PC-3 (cell line): ENCODE results near the gene TEFM. TPM values are rescaled to one million over a fixed set of nuclear protein-coding genes. Genes with fewer than 3 reads are reported as not detected.

ENCODE experiments used
- ATAC-seq: fragments of 200-7000 bp; cut with Tn5 transposase; 2 replicates; pipeline ENCODE4 v1.9.1; 2020; ENCODE audit warnings: mild to moderate bottlenecking, moderate library complexity
- BruUV-seq: library from RNA; stranded (reverse); fragments of 400-500 nt; replicated peaks from 2 replicates; lab custom pipeline; 2021; lab: Mats Ljungman, UMichigan
- CTCF ChIA-PET: fragments of 300-600 bp; sonication (Branson Sonifier 250); formaldehyde crosslinking; loops from one replicate; lab custom pipeline; 2022; ENCODE audit warnings: antibody characterized with exemption; lab: Charles Lee
- POLR2A ChIA-PET: fragments of 300-600 bp; sonication (Branson Sonifier 250); formaldehyde crosslinking; loops from one replicate; lab custom pipeline; 2022; ENCODE audit warnings: antibody characterized with exemption; ENCODE audit not compliant: unreplicated experiment; lab: Charles Lee
- DNase-seq: peaks from one replicate; pipeline ENCODE4 v3.0.0-alpha.2; 2015
- H2AFZ ChIP-seq: fragments of 300-600 bp; sonication (generic); 2 replicates; pipeline ENCODE4 v1.6.0; 2016; ENCODE audit warnings: antibody characterized with exemption, low read length
- H3F3A ChIP-seq: fragments of 300-600 bp; sonication (generic); one replicate; pipeline ENCODE4 v1.6.0; 2017; ENCODE audit warnings: antibody characterized with exemption, low read length, control low read depth, mild to moderate bottlenecking; ENCODE audit not compliant: unreplicated experiment
- H3K27ac ChIP-seq: fragments of 300-600 bp; sonication (generic); 2 replicates; pipeline ENCODE4 v1.5.1; 2016; ENCODE audit warnings: mild to moderate bottlenecking, low read length
- H3K27me3 ChIP-seq: fragments of 300-600 bp; sonication (generic); 2 replicates; pipeline ENCODE4 v1.6.1; 2016; ENCODE audit warnings: low read length, mixed read lengths
- H3K36me3 ChIP-seq: fragments of 300-600 bp; sonication (generic); 2 replicates; pipeline ENCODE4 v1.6.1; 2016; ENCODE audit warnings: low read depth, mixed run types, low read length, mixed read lengths
- H3K4me1 ChIP-seq: fragments of 300-600 bp; sonication (generic); 2 replicates; pipeline ENCODE4 v1.5.1; 2016; ENCODE audit warnings: low read length; ENCODE audit not compliant: insufficient read depth
- H3K4me2 ChIP-seq: fragments of 300-600 bp; sonication (generic); 2 replicates; pipeline ENCODE4 v1.6.0; 2016; ENCODE audit warnings: low read length
- H3K4me3 ChIP-seq: fragments of 300-600 bp; sonication (generic); 2 replicates; pipeline ENCODE4 v1.5.1; 2016; ENCODE audit warnings: mild to moderate bottlenecking, low read length, mixed read lengths
- H3K79me2 ChIP-seq: fragments of 300-600 bp; sonication (generic); 2 replicates; pipeline ENCODE4 v1.6.1; 2017; ENCODE audit warnings: low read length, mixed read lengths
- H3K9ac ChIP-seq: fragments of 300-600 bp; sonication (generic); 2 replicates; pipeline ENCODE4 v1.6.0; 2016; ENCODE audit warnings: mild to moderate bottlenecking, low read length
- H3K9me2 ChIP-seq: fragments of 300-600 bp; sonication (generic); replicated peaks from 2 replicates; pipeline ENCODE4 v1.6.1; 2016; ENCODE audit warnings: mixed run types, low read length, mixed read lengths
- H3K9me3 ChIP-seq: fragments of 300-600 bp; sonication (generic); 2 replicates; pipeline ENCODE4 v1.6.1; 2016; ENCODE audit warnings: low read length, mixed read lengths
- H4K20me1 ChIP-seq: fragments of 300-600 bp; sonication (generic); 2 replicates; pipeline ENCODE4 v1.6.1; 2016; ENCODE audit warnings: low read length, mixed read lengths
- EZH2 ChIP-seq: fragments of 300-600 bp; sonication (generic); IDR thresholded peaks from one replicate; pipeline ENCODE4 v1.6.1; 2017; ENCODE audit warnings: antibody characterized with exemption, mild to moderate bottlenecking, low read length; ENCODE audit not compliant: unreplicated experiment
- EZH2phosphoT487 ChIP-seq: fragments of 300-600 bp; sonication (generic); IDR thresholded peaks from 2 replicates; pipeline ENCODE4 v1.6.1; 2018; ENCODE audit warnings: mild to moderate bottlenecking, antibody characterized with exemption, low read length, borderline replicate concordance
- intact Hi-C: fragments of 100-400 bp; cut with micrococcal nuclease; formaldehyde crosslinking; loops from 2 replicates; pipeline ENCODE4 v1.9.0; 2023
- total RNA-seq: library from RNA; depleted of rRNA; stranded (reverse); fragments of >200 nt; gene quantifications from 2 replicates; pipeline ENCODE4 v1.2.3, GENCODE V29; 2014
- TF ChIP-seq, protein P1 (sequence below): fragments of 300-600 bp; sonication (generic); conservative IDR thresholded peaks from 2 replicates; pipeline ENCODE4 v1.5.1; 2017; ENCODE audit warnings: antibody characterized with exemption, low read depth, mild to moderate bottlenecking, low read length

The TEFM gene
- total RNA-seq, 1 experiment from 2014 or later = 11.3 TPM

DNA sequence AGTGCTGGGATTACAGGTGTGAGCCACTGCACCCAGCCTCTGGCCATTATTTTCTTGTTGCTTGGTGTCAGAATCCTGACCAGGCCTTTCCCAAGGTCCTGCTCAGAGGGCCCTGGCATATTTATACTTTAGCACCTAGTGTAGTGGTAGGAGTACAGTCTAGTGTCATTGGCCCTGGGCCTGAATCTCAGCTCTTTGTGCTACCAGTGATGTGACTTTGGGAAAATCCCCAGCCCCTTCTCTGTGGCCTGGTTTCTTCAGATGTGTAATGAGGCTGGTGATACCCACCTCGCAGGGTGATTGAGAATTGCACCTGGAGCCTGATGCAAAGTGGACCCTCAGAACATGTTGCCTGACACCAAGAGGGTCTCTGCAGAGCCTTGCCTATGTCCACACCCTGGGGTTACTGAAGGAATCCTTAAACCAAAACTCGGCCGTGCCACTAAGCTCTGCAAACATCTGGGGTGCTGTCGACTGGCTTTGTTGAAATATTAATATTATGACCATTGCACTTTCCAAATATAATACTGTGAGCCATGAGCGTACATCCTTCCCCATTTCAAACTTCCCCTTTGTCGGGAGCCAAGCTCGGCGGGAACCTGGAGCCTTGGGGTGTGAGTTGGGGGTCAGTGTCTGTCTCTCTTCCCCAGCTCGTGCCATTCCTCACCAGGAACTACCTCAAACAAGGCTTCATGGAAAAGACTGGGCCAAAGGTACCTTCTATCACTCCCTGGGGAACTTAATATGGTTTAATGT is 46.8 kb upstream of the TEFM start:
- ChIA-PET POLR2A (no interaction called here), CTCF (no interaction called here)
- Histone ChIP-seq H3K27me3 (no peaks in the 10 kb centered on the region), H3K4me1 (no peaks in the 10 kb centered on the region), H3K4me2 (no peak overlapping the region), H3K79me2 (no peaks in the 10 kb centered on the region), H2AFZ (no peak overlapping the region), H3K9ac (no peak overlapping the region), H4K20me1 (no peaks in the 10 kb centered on the region), H3K27ac (no peak overlapping the region), H3K9me2 (no peaks in the 10 kb centered on the region), H3F3A (no peaks in the 10 kb centered on the region), H3K36me3 (no peaks in the 10 kb centered on the region), H3K9me3 (no peaks in the 10 kb centered on the region), H3K4me3 (no peak overlapping the region)
- intact Hi-C loops = no loop called here
- TF ChIP-seq EZH2phosphoT487 (no peak), EZH2 (no peak)
- TF ChIP-seq, protein P1, sequence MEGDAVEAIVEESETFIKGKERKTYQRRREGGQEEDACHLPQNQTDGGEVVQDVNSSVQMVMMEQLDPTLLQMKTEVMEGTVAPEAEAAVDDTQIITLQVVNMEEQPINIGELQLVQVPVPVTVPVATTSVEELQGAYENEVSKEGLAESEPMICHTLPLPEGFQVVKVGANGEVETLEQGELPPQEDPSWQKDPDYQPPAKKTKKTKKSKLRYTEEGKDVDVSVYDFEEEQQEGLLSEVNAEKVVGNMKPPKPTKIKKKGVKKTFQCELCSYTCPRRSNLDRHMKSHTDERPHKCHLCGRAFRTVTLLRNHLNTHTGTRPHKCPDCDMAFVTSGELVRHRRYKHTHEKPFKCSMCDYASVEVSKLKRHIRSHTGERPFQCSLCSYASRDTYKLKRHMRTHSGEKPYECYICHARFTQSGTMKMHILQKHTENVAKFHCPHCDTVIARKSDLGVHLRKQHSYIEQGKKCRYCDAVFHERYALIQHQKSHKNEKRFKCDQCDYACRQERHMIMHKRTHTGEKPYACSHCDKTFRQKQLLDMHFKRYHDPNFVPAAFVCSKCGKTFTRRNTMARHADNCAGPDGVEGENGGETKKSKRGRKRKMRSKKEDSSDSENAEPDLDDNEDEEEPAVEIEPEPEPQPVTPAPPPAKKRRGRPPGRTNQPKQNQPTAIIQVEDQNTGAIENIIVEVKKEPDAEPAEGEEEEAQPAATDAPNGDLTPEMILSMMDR = no peak
- DNase-seq = no peak
- ATAC-seq = no peak
- BruUV-seq = no TSS peak

DNA sequence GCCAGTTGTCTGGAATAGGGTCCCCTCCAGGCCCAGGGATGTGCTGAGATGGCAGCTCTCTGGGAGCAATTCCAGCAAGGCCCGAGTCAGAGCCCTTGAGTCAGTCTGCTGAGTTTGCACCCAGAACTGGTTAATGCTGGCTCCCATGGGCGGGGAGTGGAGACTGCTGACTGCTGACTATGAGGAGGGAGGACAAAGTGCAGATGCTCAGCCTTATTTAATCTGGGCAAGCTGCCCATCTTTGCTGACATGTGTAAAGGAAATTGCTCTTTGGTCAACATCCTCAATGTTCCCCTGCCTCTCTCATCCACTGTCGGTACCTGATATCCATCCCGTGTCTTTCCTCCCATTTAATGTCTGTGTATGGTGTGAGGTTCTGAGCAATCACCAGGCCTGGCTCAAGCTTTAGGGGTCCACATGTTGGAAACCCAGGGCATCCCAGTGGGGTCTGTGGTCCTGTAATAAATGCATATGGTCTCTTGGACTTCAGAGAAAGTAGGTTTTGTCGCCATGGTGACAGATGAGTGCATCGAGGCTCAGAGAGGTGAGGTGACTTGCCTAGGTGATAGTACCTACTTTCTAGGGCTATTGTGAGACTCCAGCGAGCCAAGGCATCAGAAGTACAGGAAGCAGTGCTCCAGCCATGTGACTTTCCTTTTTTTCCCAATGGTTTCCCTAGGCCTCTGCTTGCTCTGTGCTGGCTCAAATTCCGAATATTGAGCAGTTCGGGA is 44.8 kb upstream of the TEFM start:
- Histone ChIP-seq H3K9me2 (no peaks in the 10 kb centered on the region), H3K9ac (no peak overlapping the region), H3K4me2 (no peak overlapping the region), H3K27me3 (no peaks in the 10 kb centered on the region), H3K36me3 (no peaks in the 10 kb centered on the region), H3K4me1 (no peaks in the 10 kb centered on the region), H3K27ac (no peak overlapping the region), H3K79me2 (no peaks in the 10 kb centered on the region), H2AFZ (no peak overlapping the region), H3K9me3 (no peaks in the 10 kb centered on the region), H3K4me3 (no peak overlapping the region), H3F3A (no peaks in the 10 kb centered on the region), H4K20me1 (no peaks in the 10 kb centered on the region)
- ChIA-PET CTCF (no interaction called here), POLR2A (no interaction called here)
- peak; percentile 35 for ATAC-seq
- TF ChIP-seq EZH2 = no peak
- TF ChIP-seq EZH2phosphoT487 = no peak
- TF ChIP-seq, protein P1 = no peak
- no TSS peak for BruUV-seq
- peak; percentile 46 for DNase-seq
- intact Hi-C loops = no loop called here

GRCh38 chr17:30950189-30950588 is 44.2 kb upstream of the TEFM start:
- Histone ChIP-seq H3K27me3 (no peaks in the 10 kb centered on the region), H2AFZ (no peak overlapping the region), H3K9me3 (no peaks in the 10 kb centered on the region), H3K9ac (no peak overlapping the region), H3K4me3 (no peak overlapping the region), H4K20me1 (no peaks in the 10 kb centered on the region), H3K4me1 (no peaks in the 10 kb centered on the region), H3K9me2 (no peaks in the 10 kb centered on the region), H3K36me3 (no peaks in the 10 kb centered on the region), H3K79me2 (no peaks in the 10 kb centered on the region), H3K27ac (no peak overlapping the region), H3F3A (no peaks in the 10 kb centered on the region), H3K4me2 (no peak overlapping the region)
- intact Hi-C loops = no loop called here
- no TSS peak for BruUV-seq
- CTCF ChIA-PET = no interaction called here
- POLR2A ChIA-PET = no interaction called here
- TF ChIP-seq EZH2 = no peak
- TF ChIP-seq, protein P1 = no peak
- TF ChIP-seq EZH2phosphoT487 = no peak
- ATAC-seq (no peak), DNase-seq (no peak)
